ENCODE results near the gene MYO1E.

The MYO1E gene

GRCh38 chr15:59278120-59278519 lies 94.6 kb downstream of the MYO1E start:
- TF ChIP-seq BACH2 (CRISPR knock-in tag; IDR thresholded peaks at IDR 0.05; ENCODE audit: borderline replicate concordance) (no peak), ZC3H10 (CRISPR knock-in tag; IDR thresholded peaks at IDR 0.05) (no peak), ISL1 (CRISPR knock-in tag; IDR thresholded peaks at IDR 0.05) (no peak), ZNF8 (CRISPR knock-in tag; IDR thresholded peaks at IDR 0.05) (no peak), POU6F1 (CRISPR knock-in tag; IDR thresholded peaks at IDR 0.05; ENCODE audit: borderline replicate concordance, low read depth) (no peak), PPARA (CRISPR knock-in tag; IDR thresholded peaks at IDR 0.05; ENCODE audit: borderline replicate concordance) (no peak), CSDC2 (CRISPR knock-in tag; IDR thresholded peaks at IDR 0.05) (no peak), SNAI2 (CRISPR knock-in tag; IDR thresholded peaks at IDR 0.05) (no peak), ZFP30 (CRISPR knock-in tag; IDR thresholded peaks at IDR 0.05) (no peak), GLIS3 (CRISPR knock-in tag; IDR thresholded peaks at IDR 0.05) (no peak), CSRNP3 (CRISPR knock-in tag; IDR thresholded peaks at IDR 0.05) (no peak), OSR1 (CRISPR knock-in tag; IDR thresholded peaks at IDR 0.05) (no peak), RARB (CRISPR knock-in tag; IDR thresholded peaks at IDR 0.05) (no peak), TSHZ2 (CRISPR knock-in tag; IDR thresholded peaks at IDR 0.05) (no peak), ESRRG (CRISPR knock-in tag; IDR thresholded peaks at IDR 0.05) (no peak), ARNTL (CRISPR knock-in tag; IDR thresholded peaks at IDR 0.05; ENCODE audit: borderline replicate concordance, low read depth) (no peak), TCF4 (CRISPR knock-in tag; IDR thresholded peaks at IDR 0.05; ENCODE audit: borderline replicate concordance) (no peak), ZFP3 (CRISPR knock-in tag; IDR thresholded peaks at IDR 0.05) (no peak)
- TF ChIP-seq, protein P1, sequence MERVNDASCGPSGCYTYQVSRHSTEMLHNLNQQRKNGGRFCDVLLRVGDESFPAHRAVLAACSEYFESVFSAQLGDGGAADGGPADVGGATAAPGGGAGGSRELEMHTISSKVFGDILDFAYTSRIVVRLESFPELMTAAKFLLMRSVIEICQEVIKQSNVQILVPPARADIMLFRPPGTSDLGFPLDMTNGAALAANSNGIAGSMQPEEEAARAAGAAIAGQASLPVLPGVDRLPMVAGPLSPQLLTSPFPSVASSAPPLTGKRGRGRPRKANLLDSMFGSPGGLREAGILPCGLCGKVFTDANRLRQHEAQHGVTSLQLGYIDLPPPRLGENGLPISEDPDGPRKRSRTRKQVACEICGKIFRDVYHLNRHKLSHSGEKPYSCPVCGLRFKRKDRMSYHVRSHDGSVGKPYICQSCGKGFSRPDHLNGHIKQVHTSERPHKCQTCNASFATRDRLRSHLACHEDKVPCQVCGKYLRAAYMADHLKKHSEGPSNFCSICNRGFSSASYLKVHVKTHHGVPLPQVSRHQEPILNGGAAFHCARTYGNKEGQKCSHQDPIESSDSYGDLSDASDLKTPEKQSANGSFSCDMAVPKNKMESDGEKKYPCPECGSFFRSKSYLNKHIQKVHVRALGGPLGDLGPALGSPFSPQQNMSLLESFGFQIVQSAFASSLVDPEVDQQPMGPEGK (CRISPR knock-in tag; IDR thresholded peaks at IDR 0.05; ENCODE audit: borderline replicate concordance) = no peak
- no peak for ATAC-seq

- ATAC-seq = no peak
- TF ChIP-seq ZNF70 (CRISPR knock-in tag; IDR thresholded peaks at IDR 0.05) (no peak), ZFP30 (CRISPR knock-in tag; IDR thresholded peaks at IDR 0.05) (no peak), RARB (CRISPR knock-in tag; IDR thresholded peaks at IDR 0.05) (no peak), SNAI2 (CRISPR knock-in tag; IDR thresholded peaks at IDR 0.05) (no peak), CREB5 (CRISPR knock-in tag; IDR thresholded peaks at IDR 0.05; ENCODE audit: low read depth) (no peak), ESRRG (CRISPR knock-in tag; IDR thresholded peaks at IDR 0.05) (no peak), ISL1 (CRISPR knock-in tag; IDR thresholded peaks at IDR 0.05) (no peak), TSHZ2 (CRISPR knock-in tag; IDR thresholded peaks at IDR 0.05) (no peak), PPARA (CRISPR knock-in tag; IDR thresholded peaks at IDR 0.05; ENCODE audit: borderline replicate concordance) (no peak), CSRNP3 (CRISPR knock-in tag; IDR thresholded peaks at IDR 0.05) (no peak), ZNF8 (CRISPR knock-in tag; IDR thresholded peaks at IDR 0.05) (no peak), BACH2 (CRISPR knock-in tag; IDR thresholded peaks at IDR 0.05; ENCODE audit: borderline replicate concordance) (no peak), TOX (CRISPR knock-in tag; IDR thresholded peaks at IDR 0.05; ENCODE audit: borderline replicate concordance) (no peak)
- TF ChIP-seq, protein P1 (CRISPR knock-in tag; IDR thresholded peaks at IDR 0.05; ENCODE audit: borderline replicate concordance) = no peak
These were observed 96.2 kb downstream of the MYO1E start for GRCh38 chr15:59276225-59277178.
